ENCODE results near the gene CD68.

The CD68 gene

DNA sequence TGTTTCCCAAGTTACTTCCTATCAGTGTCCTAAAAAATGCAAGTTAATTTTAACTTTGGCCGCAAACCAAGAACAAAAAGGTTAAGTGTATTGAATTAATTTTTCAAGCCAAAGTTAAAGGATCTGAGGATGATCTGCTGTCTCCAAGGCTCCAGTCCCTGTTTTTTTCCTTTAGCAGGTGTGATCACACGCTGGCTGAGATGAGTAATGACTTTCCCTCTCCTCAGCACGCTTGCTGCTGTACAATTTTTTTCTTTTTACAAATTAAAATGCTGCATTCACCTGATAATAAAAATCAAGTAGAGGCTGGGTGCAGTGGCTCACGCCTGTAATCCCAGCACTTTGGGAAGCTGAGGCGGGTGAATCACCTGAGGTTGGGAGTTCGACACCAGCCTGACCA is 34.5 kb upstream of the CD68 start:
- in situ Hi-C loops (cut with HindIII; ENCODE audit: low sequenced_read_pairs) = no loop called here
- no peak for DNase-seq (ENCODE audit: low read depth)
- no peak overlapping the region for H3K4me3 ChIP-seq (ENCODE audit: low read depth, low read length)
- TF ChIP-seq, protein P1, sequence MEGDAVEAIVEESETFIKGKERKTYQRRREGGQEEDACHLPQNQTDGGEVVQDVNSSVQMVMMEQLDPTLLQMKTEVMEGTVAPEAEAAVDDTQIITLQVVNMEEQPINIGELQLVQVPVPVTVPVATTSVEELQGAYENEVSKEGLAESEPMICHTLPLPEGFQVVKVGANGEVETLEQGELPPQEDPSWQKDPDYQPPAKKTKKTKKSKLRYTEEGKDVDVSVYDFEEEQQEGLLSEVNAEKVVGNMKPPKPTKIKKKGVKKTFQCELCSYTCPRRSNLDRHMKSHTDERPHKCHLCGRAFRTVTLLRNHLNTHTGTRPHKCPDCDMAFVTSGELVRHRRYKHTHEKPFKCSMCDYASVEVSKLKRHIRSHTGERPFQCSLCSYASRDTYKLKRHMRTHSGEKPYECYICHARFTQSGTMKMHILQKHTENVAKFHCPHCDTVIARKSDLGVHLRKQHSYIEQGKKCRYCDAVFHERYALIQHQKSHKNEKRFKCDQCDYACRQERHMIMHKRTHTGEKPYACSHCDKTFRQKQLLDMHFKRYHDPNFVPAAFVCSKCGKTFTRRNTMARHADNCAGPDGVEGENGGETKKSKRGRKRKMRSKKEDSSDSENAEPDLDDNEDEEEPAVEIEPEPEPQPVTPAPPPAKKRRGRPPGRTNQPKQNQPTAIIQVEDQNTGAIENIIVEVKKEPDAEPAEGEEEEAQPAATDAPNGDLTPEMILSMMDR (IDR thresholded peaks at IDR 0.05; ENCODE audit: low read depth, low read length, missing control alignments) = no peak

GRCh38 chr17:7548585-7549400 is 30.6 kb upstream of the CD68 start, which contains the start of gene TNFSF12:
Gene TNFSF12, plus strand, starts transcription at chr17:7549058. Its CDS starts 96 bp downstream, at chr17:7549154.
- in situ Hi-C loops (cut with HindIII; ENCODE audit: low sequenced_read_pairs) = no loop called here
- TF ChIP-seq, protein P1 (IDR thresholded peaks at IDR 0.05; ENCODE audit: low read depth, low read length, missing control alignments) = peak; percentile 2
- peak within 1 kb of the TSS; percentile 47 for H3K4me3 ChIP-seq (ENCODE audit: low read depth, low read length)
- DNase-seq (ENCODE audit: low read depth) = no peak

GRCh38 chr17:7549401-7550055 is 29.9 kb upstream of the CD68 start:
- no peak for DNase-seq (ENCODE audit: low read depth)
- in situ Hi-C loops (cut with HindIII; ENCODE audit: low sequenced_read_pairs) = no loop called here
- peak overlapping the region; percentile 47 for H3K4me3 ChIP-seq (ENCODE audit: low read depth, low read length)
- TF ChIP-seq, protein P1 (IDR thresholded peaks at IDR 0.05; ENCODE audit: low read depth, low read length, missing control alignments) = peak; percentile 1

DNA sequence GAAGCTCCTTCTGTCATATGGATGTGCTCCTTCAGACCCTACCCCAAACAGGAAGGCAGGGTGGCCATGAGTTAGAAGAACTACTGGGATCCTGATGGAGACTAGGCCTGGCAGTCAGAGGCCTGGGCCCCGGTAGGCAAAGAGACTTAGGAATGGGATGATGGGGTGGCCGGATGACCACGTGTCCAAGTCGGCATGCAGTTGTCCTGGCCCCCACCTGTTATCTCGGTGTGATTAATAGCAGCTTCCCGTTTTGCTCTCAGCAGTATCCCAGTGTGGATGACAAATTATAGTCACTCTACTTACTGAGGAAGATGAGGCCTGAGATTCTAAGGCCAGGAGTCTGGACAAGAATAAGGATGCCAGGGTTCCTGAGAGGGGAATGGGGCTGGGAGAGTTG is 29.1 kb upstream of the CD68 start:
- no peak for DNase-seq (ENCODE audit: low read depth)
- TF ChIP-seq, protein P1 (IDR thresholded peaks at IDR 0.05; ENCODE audit: low read depth, low read length, missing control alignments) = no peak
- in situ Hi-C loops (cut with HindIII; ENCODE audit: low sequenced_read_pairs) = no loop called here
- H3K4me3 ChIP-seq (ENCODE audit: low read depth, low read length) = no peak overlapping the region

DNA sequence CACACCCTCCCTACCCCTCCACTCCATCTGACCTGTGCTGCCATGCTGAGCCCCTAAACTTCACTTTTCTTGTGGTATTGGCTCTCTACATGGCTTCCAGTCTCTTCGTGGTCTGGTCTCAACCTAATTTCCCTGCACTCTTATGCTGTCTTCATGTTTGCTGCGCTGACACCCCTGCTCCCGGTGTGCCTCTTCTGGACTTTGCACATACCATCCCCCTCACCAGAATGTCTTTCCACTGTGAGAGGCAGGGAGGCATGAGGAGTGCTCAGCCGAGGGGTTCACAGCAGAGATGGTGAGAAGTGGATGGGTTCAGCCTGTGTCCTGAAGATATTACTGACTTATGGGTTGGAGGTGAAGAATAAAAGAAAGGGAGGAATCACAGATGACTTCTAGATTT is 28.0 kb upstream of the CD68 start:
- in situ Hi-C loops (cut with HindIII; ENCODE audit: low sequenced_read_pairs) = no loop called here
- TF ChIP-seq, protein P1 (IDR thresholded peaks at IDR 0.05; ENCODE audit: low read depth, low read length, missing control alignments) = no peak
- DNase-seq (ENCODE audit: low read depth) = no peak
- H3K4me3 ChIP-seq (ENCODE audit: low read depth, low read length) = no peak overlapping the region

DNA sequence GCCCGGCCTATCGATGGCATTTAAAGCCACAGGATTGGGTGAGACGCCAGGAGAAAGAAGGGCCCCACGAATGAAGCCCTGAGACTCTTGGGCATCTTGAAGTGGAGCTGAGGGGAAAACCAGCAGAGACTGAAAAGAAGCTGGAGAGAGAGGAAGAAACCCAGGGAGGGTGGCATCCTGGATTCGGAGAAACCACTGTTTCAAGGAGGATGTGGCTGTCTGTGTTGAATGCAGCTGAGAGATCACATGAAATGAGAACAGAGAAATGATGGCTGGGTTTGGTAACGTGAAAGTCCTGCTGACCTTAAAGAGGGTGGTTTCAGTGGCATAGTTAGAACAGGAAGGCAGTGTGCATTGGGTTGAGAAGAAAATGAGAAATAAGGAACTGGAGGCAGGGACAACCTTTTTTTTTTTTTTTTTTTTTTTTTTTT is 26.8 kb upstream of the CD68 start:
- TF ChIP-seq, protein P1 (IDR thresholded peaks at IDR 0.05; ENCODE audit: low read depth, low read length, missing control alignments) = no peak
- no peak for DNase-seq (ENCODE audit: low read depth)
- H3K4me3 ChIP-seq (ENCODE audit: low read depth, low read length) = no peak overlapping the region
- in situ Hi-C loops (cut with HindIII; ENCODE audit: low sequenced_read_pairs) = no loop called here

Data from astrocyte of the cerebellum (primary cell).